ENCODE results near the gene CAP1. TPM values are rescaled to one million over a fixed set of nuclear protein-coding genes. Genes with fewer than 3 reads are reported as not detected.
A peak's percentile ranks its signal among the peaks of the same experiment; 100 is the strongest.

Gene CAP1
- total and polyA plus RNA-seq, 2 of the 4 experiments (the other 2 are of a cell fraction): 434 to 756 TPM

DNA sequence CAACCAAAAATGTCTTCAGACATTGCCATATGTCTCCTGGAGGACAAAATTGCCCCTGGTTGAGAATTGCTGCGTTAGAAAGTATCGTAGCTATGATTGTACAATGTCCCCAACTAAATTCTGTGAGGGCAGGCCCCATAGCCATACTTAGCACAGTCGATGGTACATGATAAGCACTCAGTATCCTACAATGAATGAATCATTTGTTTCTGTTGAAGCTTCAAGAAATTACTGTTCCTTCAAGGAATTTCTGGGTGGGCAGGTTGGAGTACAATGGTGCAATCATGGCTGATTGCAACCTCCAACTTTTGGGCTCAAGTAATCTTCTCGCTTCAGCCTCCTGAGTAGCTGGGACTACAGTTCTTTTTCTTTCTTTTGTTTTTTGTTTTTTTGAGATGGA lies 4.7 kb downstream of the CAP1 start:
- Histone ChIP-seq H3K4me2 (ENCODE audit: low read depth, low read length) (peak overlapping the region; percentile 48; the same call in 1 of the 2 replicates), H2BK20ac (ENCODE audit: low read depth, low read length) (no peak overlapping the region), H4K8ac (ENCODE audit: low read depth in 2 of 2, low read length in 2 of 2) (no peak overlapping the region), H3K56ac (ENCODE audit: extremely low read depth, insufficient read depth, low read length) (no peak overlapping the region), H3K36me3 (ENCODE audit: control insufficient read depth, insufficient read depth, low read length) (peaks cover 11% of the 10 kb centered on the region), H2AK5ac (ENCODE audit: low read depth, low read length) (no peak overlapping the region), H2AFZ (replicated peaks; ENCODE audit: low read length, poor library complexity) (no peak overlapping the region), H3K9me1 (ENCODE audit: insufficient read depth, low read length) (peaks cover 16% of the 10 kb centered on the region), H3K4ac (ENCODE audit: low read depth, low read length) (no peak overlapping the region), H3K9me3 (ENCODE audit: control insufficient read depth, insufficient read depth, low read length) (no peaks in the 10 kb centered on the region), H3K27me3 (ENCODE audit: control insufficient read depth, insufficient read depth, low read length) (no peaks in the 10 kb centered on the region), H4K20me1 (ENCODE audit: insufficient read depth, low read length) (peaks cover 90% of the 10 kb centered on the region), H4K91ac (ENCODE audit: insufficient read depth, low read depth, low read length) (no peak overlapping the region), H2AK9ac (replicated peaks; ENCODE audit: low read depth, low read length, poor library complexity) (no peak overlapping the region), H2BK5ac (ENCODE audit: low read depth, low read length, poor library complexity, severe bottlenecking) (no peak overlapping the region), H3K14ac (replicated peaks; ENCODE audit: low read depth, low read length) (no peak overlapping the region), H4K5ac (ENCODE audit: low read depth, low read length) (no peak overlapping the region), H3K18ac (ENCODE audit: low read depth, low read length) (no peak overlapping the region), H3K4me1 (ENCODE audit: control insufficient read depth, insufficient read depth, low read length) (peaks cover 13% of the 10 kb centered on the region; the same call in 1 of the 2 replicates), H3K9ac (ENCODE audit: low read depth, low read length) (no peak overlapping the region), H2BK120ac (ENCODE audit: low read depth, low read length) (no peak overlapping the region), H3K79me1 (ENCODE audit: low read depth in 1 of 2, low read length in 2 of 2) (peaks cover 3 to 40% of the 10 kb centered on the region in 2 experiments; a peak in 2 of 4 replicates), H3K4me3 (ENCODE audit: insufficient read depth, low read depth, low read length) (no peak overlapping the region), H3K23ac (ENCODE audit: low read depth, low read length) (no peak overlapping the region), H2BK15ac (ENCODE audit: low read depth, low read length) (no peak overlapping the region), H3K27ac (ENCODE audit: insufficient read depth, low read length) (no peak overlapping the region)
- peak; percentile 47 for DNase-seq
- TF ChIP-seq CEBPB (IDR thresholded peaks at IDR 0.05; ENCODE audit: low read depth, low read length) (peak; percentile 82), MXI1 (IDR thresholded peaks at IDR 0.05; ENCODE audit: borderline replicate concordance, low read depth, low read length) (no peak), SMC3 (IDR thresholded peaks at IDR 0.05; ENCODE audit: low read depth, low read length) (no peak)
- BruUV-seq (replicated peaks): no TSS peak
- intact Hi-C loops (cut with micrococcal nuclease): no loop called here
- dilution Hi-C loops (cut with HindIII; ENCODE audit: low sequenced_read_pairs, unreplicated experiment): no loop called here
- no peak for ATAC-seq (ENCODE audit: low read depth)
- POLR2A ChIA-PET (ENCODE audit: unreplicated experiment): no interaction called here
- WGBS, 2 experiments (ENCODE audit: extremely low coverage in 2 of 2, insufficient read length in 1 of 2): 60% methylated on average over 1 of the region's 4 CpGs; no CpG with 5 or more reads in 1 of the 2 experiments
- in situ Hi-C loops (cut with MboI; ENCODE audit: low sequenced_read_pairs): no loop called here
- CTCF ChIA-PET: no interaction called here
